HepG2 (cell line): ENCODE results near the gene SMARCA2. TPM values are rescaled to one million over a fixed set of nuclear protein-coding genes. Genes with fewer than 3 reads are reported as not detected.

Experiments used
- ATAC-seq: fragments of 200-7000 bp; cut with Tn5 transposase; 3 replicates; pipeline ENCODE4 v1.9.1; 2020; ENCODE audit warnings: mild to moderate bottlenecking, moderate library complexity
- BruUV-seq: library from RNA; stranded (reverse); fragments of 400-500 nt; replicated peaks from 2 replicates; lab custom pipeline; 2021; lab: Mats Ljungman, UMichigan
- CTCF ChIA-PET: fragments of 300-600 bp; formaldehyde crosslinking; extraction: SDS; loops from one replicate; lab custom pipeline; 2021; ENCODE audit warnings: low total read pairs, inconsistent platforms, low intra/inter-chr PET ratio; lab: Yijun Ruan, JAX
- POLR2A ChIA-PET: fragments of 350-600 bp; sonication (Branson Sonifier 250); formaldehyde crosslinking; loops from one replicate; lab custom pipeline; 2020; ENCODE audit warnings: antibody characterized with exemption, inconsistent platforms; lab: Yijun Ruan, JAX
- DNase-seq: peaks from one replicate; pipeline ENCODE4 v3.0.0-alpha.2; 2015; ENCODE audit warnings: low spot score
- FAIRE-seq: peaks from 3 replicates; lab custom pipeline; 2011; peaks lifted over from hg19 to GRCh38; lab: Jason Lieb, UNC
- H2AFZ ChIP-seq: one replicate; pipeline ENCODE4 v1.6.1; 2011; ENCODE audit warnings: low read length, inconsistent platforms
- H3K27ac ChIP-seq: fragments of 300-600 bp; 3 replicates; pipeline ENCODE4 v1.8.0; 2011; ENCODE audit warnings: mixed run types, mild to moderate bottlenecking, mixed read lengths, low read length, inconsistent platforms; ENCODE audit not compliant: insufficient read depth; ENCODE audit errors: extremely low read length
- H3K27me3 ChIP-seq, 2 experiments: fragments of 200-600 bp in 1 of 2; 2 replicates in 1 of 2; 3 replicates in 1 of 2; pipeline versions ENCODE4 v1.6.0 to v1.8.0; 2011; ENCODE audit warnings: low read length in 2 of 2, mild to moderate bottlenecking in 2 of 2, moderate library complexity in 2 of 2, inconsistent platforms in 1 of 2; ENCODE audit not compliant: insufficient read depth in 2 of 2, control insufficient read depth in 1 of 2
- H3K36me3 ChIP-seq, 2 experiments: fragments of 200-600 bp in 1 of 2; replicated peaks in 1 of 2; 2 replicates in 1 of 2; 3 replicates in 1 of 2; pipeline versions ENCODE4 v1.5.1 to v1.8.0; 2011; ENCODE audit warnings: low read length in 2 of 2, inconsistent platforms in 1 of 2; ENCODE audit not compliant: insufficient read depth in 2 of 2, control insufficient read depth in 1 of 2
- H3K4me1 ChIP-seq: 2 replicates; pipeline ENCODE4 v1.5.1; 2012; ENCODE audit warnings: low read length, inconsistent platforms; ENCODE audit not compliant: insufficient read depth
- H3K4me2 ChIP-seq: 2 replicates; pipeline ENCODE4 v1.6.0; 2011; ENCODE audit warnings: low read depth, low read length, inconsistent platforms
- H3K4me3 ChIP-seq, 3 experiments: fragments of 200-600 bp in 1 of 3; sonication (generic), shearing (Covaris generic) in 1 of 3; replicated peaks in 1 of 3; 2 replicates each; pipeline ENCODE4 v1.5.1; 2011 to 2016; ENCODE audit warnings: low read length in 3 of 3, inconsistent platforms in 2 of 3, low read depth in 2 of 3, mild to moderate bottlenecking in 2 of 3, control low read depth in 1 of 3, mixed read lengths in 1 of 3; ENCODE audit not compliant: insufficient read depth in 1 of 3
- H3K79me2 ChIP-seq: one replicate; pipeline ENCODE4 v1.6.1; 2011; ENCODE audit warnings: low read length, inconsistent platforms; ENCODE audit not compliant: insufficient read depth
- H3K9ac ChIP-seq: 2 replicates; pipeline ENCODE4 v1.6.0; 2011; ENCODE audit warnings: mild to moderate bottlenecking, low read depth, low read length, inconsistent platforms; ENCODE audit not compliant: insufficient read depth
- H3K9me3 ChIP-seq: 2 replicates; pipeline ENCODE4 v1.5.1; 2012; ENCODE audit warnings: mild to moderate bottlenecking, low read length
- H4K20me1 ChIP-seq: 2 replicates; pipeline ENCODE4 v1.6.0; 2011; ENCODE audit warnings: inconsistent platforms, mild to moderate bottlenecking, low read length, moderate library complexity; ENCODE audit not compliant: insufficient read depth
- GZF1 ChIP-seq: sonication (generic); formaldehyde crosslinking; IDR thresholded peaks from 2 replicates; pipeline ENCODE4 v1.5.1; 2020; ENCODE audit warnings: mild to moderate bottlenecking, missing genetic modification reagents
- HNRNPH1 ChIP-seq: fragments of 200-400 bp; formaldehyde crosslinking; optimal IDR thresholded peaks from 2 replicates; pipeline ENCODE3; 2017; ENCODE audit warnings: mild to moderate bottlenecking, low read depth, low read length
- KLF15 ChIP-seq: sonication (generic); formaldehyde crosslinking; IDR thresholded peaks from 2 replicates; pipeline ENCODE4 v1.8.1; 2023; ENCODE audit warnings: borderline replicate concordance, mild to moderate bottlenecking, inconsistent platforms, missing genetic modification reagents, mixed read lengths
- MEIS2 ChIP-seq: sonication (generic); formaldehyde crosslinking; IDR thresholded peaks from 2 replicates; pipeline ENCODE4 v1.9.0; 2021; ENCODE audit warnings: mild to moderate bottlenecking, missing genetic modification reagents
- NCOA2 ChIP-seq: sonication (generic); formaldehyde crosslinking; IDR thresholded peaks from 2 replicates; pipeline ENCODE4 v1.8.0; 2022; ENCODE audit warnings: inconsistent platforms
- NFYB ChIP-seq: sonication (generic); formaldehyde crosslinking; IDR thresholded peaks from 2 replicates; pipeline ENCODE4 v1.4.0; 2020; ENCODE audit warnings: missing genetic modification reagents
- WGBS: methylation state at CpG from one replicate; pipeline ENCODE4 v1.1.6; 2017; ENCODE audit warnings: low lambda C conversion rate; 5-methylcytosine and 5-hydroxymethylcytosine counted together
- in situ Hi-C: cut with HindIII; loops from 2 replicates; pipeline ENCODE4 v1.10.0; 2017; ENCODE audit warnings: low pct_unique_long_range_greater_than_20kb; ENCODE audit not compliant: extremely low pct_ligation_motif_present
- intact Hi-C: fragments of 100-400 bp; cut with micrococcal nuclease; formaldehyde crosslinking; loops from one replicate; pipeline ENCODE4 v1.10.0; 2022; ENCODE audit not compliant: unreplicated experiment
- polyA plus RNA-seq, 8 experiments: library from polyadenylated mRNA; depleted of rRNA in 3 of 8; stranded (reverse) in 7 of 8; unstranded in 1 of 8; fragments of >200 nt; fragmentation: Illumina TruSeq in 4 of 8; extraction: Trizol in 4 of 8; gene quantifications; 2 replicates each; pipeline versions ENCODE4 v1.2.1 to v1.2.3, GENCODE V29; 2011 to 2016; ENCODE audit warnings: low read depth in 4 of 8, missing spikeins in 1 of 8, mixed read lengths in 1 of 8; ENCODE audit not compliant: insufficient read depth in 1 of 8
- total RNA-seq, 5 experiments: library from RNA; depleted of rRNA; stranded (reverse); fragments of >200 nt; fragmentation: Illumina TruSeq; extraction: Trizol; gene quantifications; 2 replicates each; pipeline ENCODE4 v1.2.3, GENCODE V29; 2016; ENCODE audit warnings: low read depth in 1 of 5
- TF ChIP-seq, protein P1 (sequence below): sonication (generic); formaldehyde crosslinking; IDR thresholded peaks from 2 replicates; pipeline ENCODE4 v1.5.1; 2020; ENCODE audit warnings: mild to moderate bottlenecking, missing genetic modification reagents

The SMARCA2 gene
- total and polyA plus RNA-seq, 2 of the 13 experiments (the other 11 are each of a cell fraction or from before 2014, with no cell fraction given) = 22.5 to 23.7 TPM

DNA sequence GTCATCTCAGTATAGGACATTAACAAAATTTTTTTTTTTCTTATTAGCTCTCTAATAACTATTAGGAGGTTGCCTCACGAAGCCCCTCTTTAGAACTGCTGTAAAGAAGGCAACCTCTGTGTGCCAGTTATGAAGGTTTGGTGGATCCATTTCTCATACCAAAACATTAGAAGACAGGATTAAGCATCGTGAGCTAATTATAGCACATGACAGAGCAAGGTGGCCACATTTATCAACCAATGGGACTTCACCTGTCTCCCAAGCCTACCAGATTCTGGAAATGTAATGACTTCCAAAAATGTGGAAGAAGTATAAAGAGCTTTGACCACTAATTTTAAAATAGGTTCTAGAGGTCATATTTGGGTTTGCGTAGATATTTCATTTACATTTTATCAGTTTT, 107.2 kb downstream of the SMARCA2 start (continued):
- TF ChIP-seq, protein P1, sequence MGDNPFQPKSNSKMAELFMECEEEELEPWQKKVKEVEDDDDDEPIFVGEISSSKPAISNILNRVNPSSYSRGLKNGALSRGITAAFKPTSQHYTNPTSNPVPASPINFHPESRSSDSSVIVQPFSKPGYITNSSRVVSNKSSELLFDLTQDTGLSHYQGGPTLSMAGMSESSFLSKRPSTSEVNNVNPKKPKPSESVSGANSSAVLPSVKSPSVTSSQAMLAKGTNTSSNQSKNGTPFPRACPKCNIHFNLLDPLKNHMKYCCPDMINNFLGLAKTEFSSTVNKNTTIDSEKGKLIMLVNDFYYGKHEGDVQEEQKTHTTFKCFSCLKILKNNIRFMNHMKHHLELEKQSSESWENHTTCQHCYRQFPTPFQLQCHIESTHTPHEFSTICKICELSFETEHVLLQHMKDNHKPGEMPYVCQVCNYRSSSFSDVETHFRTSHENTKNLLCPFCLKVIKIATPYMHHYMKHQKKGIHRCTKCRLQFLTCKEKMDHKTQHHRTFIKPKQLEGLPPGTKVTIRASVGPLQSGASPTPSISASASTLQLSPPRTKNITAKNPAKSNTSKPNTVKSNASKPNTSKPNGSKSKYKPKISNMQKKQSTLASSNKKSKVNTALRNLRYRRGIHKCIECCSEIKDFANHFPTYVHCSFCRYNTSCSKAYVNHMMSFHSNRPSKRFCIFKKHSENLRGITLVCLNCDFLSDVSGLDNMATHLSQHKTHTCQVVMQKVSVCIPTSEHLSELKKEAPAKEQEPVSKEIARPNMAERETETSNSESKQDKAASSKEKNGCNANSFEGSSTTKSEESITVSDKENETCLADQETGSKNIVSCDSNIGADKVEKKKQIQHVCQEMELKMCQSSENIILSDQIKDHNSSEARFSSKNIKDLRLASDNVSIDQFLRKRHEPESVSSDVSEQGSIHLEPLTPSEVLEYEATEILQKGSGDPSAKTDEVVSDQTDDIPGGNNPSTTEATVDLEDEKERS (CRISPR knock-in tag) = no peak

DNA sequence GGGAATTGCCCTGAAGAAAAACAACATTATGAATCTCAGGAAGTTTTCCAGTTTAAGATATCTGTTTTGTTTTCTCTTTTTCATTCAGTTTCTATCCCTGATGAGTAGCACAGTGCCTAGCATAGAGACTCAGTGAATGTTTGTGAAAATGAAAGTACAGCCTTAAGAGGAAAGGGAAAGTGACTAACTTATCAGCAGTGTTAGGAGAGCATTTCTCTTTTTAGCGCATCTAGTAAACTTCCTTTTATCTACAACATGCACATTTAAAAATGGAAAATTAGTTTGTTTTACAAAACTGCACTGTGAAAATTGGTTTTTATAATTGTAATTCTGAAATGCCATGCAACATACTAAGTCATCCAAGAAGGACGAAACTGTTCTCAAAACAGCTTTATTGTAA, 110.8 kb downstream of the SMARCA2 start:
- no peak overlapping the region for H3K9ac ChIP-seq
- CTCF ChIA-PET = no interaction called here

More for the DNA sequence above, 110.8 kb downstream of the SMARCA2 start:
- 93% methylated on average over 2 of the region's 2 CpGs for WGBS
- BruUV-seq = no TSS peak
- in situ Hi-C loops = no loop called here
- Histone ChIP-seq H3K4me3 (no peak overlapping the region), H3K4me1 (no peaks in the 10 kb centered on the region), H3K9me3 (no peaks in the 10 kb centered on the region), H3K79me2 (no peaks in the 10 kb centered on the region), H2AFZ (no peak overlapping the region), H3K27ac (no peak overlapping the region), H3K27me3 (no peaks in the 10 kb centered on the region), H3K4me2 (no peak overlapping the region), H4K20me1 (no peaks in the 10 kb centered on the region), H3K36me3 (peaks cover 3 to 16% of the 10 kb centered on the region in 2 experiments; a peak in 2 of 5 replicates)
- DNase-seq (no peak), ATAC-seq (no peak), FAIRE-seq (no peak)
- TF ChIP-seq HNRNPH1 (no peak), NFYB (CRISPR knock-in tag) (no peak), GZF1 (no peak), MEIS2 (CRISPR knock-in tag) (no peak), KLF15 (CRISPR knock-in tag) (no peak), NCOA2 (no peak)
- POLR2A ChIA-PET = no interaction called here
- intact Hi-C loops = loop anchor here (10.0 kb wide), 1 partner anchor 709 kb away; no protein-coding TSS in a partner anchor
